Measurements from ENCODE around the gene ZNFX1.

Gene ZNFX1

GRCh38 chr20:49291200-49291599, 13.3 kb upstream of the ZNFX1 start:
- DNase-seq, result no peak

GRCh38 chr20:49290608-49291191, 12.8 kb upstream of the ZNFX1 start:
- no peak for DNase-seq

GRCh38 chr20:49288784-49289696, 11.2 kb upstream of the ZNFX1 start:
- no peak for DNase-seq

DNA sequence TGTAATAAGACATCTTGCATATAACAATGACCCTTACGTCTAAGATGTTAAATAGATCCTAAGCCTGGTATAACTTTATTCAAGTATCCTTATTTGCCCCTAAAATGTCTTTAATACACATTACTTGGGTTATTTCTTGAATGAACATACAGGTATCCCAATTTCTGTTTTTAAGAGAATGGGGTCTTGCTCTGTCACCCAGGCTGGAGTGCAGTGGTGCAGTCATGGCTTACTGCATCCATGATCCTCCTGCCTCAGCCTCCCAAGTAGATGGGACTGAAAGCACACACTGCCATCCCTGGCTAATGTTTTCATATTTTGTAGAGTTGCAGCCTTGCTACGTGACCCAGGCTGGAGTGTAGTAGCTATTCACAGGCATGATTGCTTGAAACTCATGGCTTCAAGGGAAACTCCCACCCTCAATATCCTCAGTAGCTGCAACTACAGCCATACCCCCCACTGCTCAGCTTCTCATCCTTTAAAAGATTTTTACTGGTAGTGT, 10.4 kb upstream of the ZNFX1 start:
- no peak for DNase-seq

GRCh38 chr20:49287555-49288249, 9.8 kb upstream of the ZNFX1 start:
- no peak for DNase-seq

GRCh38 chr20:49286689-49287551, 9.1 kb upstream of the ZNFX1 start:
- DNase-seq, result no peak

- no peak for DNase-seq
Measured at GRCh38 chr20:49285813-49286494, 8.1 kb upstream of the ZNFX1 start.

GRCh38 chr20:49285233-49285668, 7.4 kb upstream of the ZNFX1 start:
- no peak for DNase-seq

DNA sequence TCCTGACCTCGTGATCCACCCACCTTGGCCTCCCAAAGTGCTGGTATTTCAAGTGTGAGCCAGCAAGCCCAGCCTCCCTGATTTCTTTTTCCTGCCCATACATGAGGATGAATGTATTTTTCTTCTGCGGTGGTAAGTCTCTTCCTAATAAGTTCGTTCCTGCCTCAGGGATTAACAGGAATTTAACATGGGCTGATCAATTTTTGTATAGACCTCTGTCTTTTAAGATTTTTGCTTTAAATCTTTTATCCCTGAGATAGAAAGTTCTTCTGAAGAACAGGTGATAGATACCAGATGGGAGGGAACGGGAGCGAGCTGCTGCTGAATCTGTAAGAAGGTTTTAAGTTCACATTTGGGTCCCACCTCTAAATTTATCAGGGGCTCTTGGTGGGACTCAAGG, 7.0 kb upstream of the ZNFX1 start:
- DNase-seq, result no peak

DNA sequence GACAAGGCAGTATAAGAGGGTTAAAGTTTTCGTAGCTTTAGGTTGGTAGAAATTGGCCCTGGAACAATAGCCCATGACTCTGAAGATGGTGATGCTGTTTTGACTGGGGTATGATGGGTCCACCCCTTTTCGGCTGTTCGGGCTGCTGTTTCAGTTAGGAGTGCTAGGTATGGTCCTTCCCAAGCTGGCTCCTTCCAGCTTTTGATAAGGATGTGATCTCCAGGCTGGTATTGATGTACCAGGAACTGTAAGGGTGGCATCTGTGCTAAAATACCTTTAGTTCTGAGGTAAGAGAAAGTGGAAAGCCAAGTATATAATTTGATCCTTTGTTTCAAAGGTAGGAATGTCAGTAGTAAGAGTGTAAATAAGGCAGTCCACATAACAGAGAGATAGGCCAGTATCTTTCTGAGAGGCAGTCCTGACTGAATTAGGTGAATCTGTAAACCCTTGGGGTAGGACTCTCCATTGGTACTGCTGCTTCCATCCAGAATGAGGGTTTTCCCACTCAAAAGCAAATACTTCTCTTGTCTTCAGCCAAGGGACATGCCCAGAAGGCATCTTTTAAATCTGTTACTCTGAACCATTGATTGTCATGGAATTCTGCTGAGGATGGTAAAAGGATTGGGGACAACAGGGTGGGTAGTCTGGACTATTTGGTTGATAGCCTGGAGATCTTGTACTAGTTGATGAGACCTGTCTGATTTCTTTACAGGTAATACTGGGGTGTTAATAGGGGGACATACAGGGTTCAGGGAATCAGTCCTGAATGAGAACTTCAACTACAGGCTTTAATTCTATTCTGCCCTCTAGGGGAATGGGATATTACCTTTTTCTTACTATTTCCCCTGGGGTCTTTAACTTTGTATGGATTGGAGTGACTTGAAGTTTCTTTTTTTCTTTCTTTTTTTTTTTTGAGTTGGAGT, 6.1 kb upstream of the ZNFX1 start:
- no peak for DNase-seq

GRCh38 chr20:49283176-49283702, 5.4 kb upstream of the ZNFX1 start:
- no peak for DNase-seq

GRCh38 chr20:49282584-49283171, 4.8 kb upstream of the ZNFX1 start:
- DNase-seq, result no peak

GRCh38 chr20:49281913-49282467, 4.1 kb upstream of the ZNFX1 start:
- no peak for DNase-seq

DNA sequence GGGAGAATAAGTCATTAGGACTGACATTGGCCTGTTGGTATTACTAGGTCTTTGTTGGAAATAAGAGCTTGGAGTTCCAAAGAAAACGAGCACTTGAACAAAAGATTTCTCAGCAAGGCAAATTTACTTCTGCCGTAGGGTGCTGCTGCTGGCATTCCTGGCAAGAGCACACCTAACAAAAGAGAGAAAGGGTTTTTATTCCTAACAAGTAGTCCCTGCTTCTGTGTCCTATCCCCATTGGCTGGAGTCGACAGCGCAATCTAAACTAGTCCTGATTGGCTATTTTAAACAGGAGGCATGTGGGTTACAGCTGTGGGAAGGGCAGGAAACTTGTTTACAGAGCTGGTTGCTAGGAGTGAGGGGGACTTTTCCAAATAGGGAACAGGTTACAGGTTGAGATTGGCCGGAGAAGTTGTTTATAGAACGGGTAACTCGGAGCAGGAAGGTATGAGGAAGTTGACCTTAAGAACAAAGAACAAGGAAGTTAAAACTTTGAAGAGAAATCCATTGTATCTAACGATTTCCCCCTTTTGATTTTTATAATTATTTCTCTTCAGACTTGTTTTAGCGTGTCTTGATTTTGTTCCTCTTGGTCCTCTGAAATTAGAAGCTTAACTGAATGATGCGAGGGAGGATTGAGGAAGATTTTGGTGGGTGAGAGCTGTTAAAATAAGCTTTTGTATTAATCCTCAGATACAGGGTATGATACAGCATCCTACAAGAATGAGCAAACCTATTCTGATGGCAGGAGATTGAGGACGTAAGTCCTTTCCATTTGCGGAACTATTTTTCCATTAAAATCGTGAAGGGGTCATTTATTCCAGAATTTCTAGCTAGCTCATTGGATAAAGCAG, 3.4 kb upstream of the ZNFX1 start:
- DNase-seq, result no peak

GRCh38 chr20:49280463-49281058, 2.7 kb upstream of the ZNFX1 start:
- no peak for DNase-seq

DNA sequence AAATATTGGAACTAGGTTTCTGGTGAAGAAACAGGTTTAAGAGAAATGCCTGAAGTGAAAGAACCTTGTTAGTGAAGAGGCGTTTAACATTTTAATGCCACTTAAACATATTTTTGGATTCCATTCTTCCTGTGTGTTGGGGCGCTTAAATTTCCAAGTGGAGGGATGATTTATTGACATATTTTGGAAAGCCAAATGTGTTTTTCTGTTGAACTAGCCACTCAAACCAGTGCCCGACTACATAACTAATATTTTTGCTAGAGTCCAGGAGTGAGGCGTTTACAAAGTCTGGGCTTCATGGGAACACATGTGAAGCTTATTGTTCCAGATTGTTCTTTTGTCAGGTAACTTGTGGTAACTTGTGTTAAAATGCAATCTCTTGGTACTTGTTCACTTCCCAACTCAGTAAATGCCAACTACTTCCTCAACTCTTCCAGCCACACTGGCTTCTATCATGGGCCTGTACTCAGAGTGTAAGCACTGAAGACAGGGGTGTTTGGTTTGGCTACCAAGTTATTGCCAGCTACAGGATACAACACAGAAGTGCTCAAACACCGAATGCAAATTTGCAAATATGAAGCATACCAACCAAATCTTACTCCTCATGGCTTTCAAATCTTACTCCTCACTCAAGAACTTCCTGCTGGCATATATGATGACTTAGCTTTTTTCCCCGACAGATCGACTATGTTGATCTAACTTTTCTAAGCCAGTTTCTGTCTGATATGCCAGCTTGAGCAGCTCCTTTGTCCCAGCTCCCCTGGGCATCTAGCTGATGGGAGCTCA, 2.0 kb upstream of the ZNFX1 start:
- DNase-seq, result no peak

- DNase-seq, result no peak
Measured at GRCh38 chr20:49278818-49279676, 1.2 kb upstream of the ZNFX1 start.

Data from NCI-H2107 (cell line).